Mucosa of gallbladder (tissue), 1 donor: Measurements from ENCODE around the gene RTN1. TPM values are rescaled to one million over a fixed set of nuclear protein-coding genes. Genes with fewer than 3 reads are reported as not detected.

Experiments used
- DNase-seq: peaks from one replicate; pipeline ENCODE4 v3.0.0-alpha.2; 2020; ENCODE audit warnings: low spot score
- total RNA-seq: library from RNA; stranded (reverse); gene quantifications from one replicate; pipeline ENCODE4 v1.2.1, GENCODE V29; 2021
- donor health status: DM: no; HTN: no; CAD: no.

Gene RTN1
- total RNA-seq, 1 donor from 2014 or later = 46.0 TPM

DNA sequence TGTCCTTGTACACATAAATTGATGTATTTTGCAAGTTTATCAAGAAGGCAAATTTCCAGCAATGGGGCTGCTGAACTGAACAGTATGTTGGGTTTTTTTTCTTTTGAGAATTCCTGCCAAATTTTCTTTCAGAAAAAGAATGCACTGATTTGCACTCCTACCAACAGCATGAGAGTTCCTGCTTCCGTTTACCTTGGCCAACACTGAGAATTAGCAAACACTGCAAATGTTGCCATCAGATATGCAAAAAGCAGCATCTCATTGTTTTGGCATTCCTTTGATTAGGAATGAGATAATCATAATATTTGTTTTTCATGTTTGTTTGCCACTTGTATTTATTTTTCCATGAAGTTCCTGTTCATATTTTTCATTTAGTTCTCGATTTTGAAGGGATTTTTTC lies 82.4 kb downstream of the RTN1 start:
- DNase-seq = peak; percentile 23

DNA sequence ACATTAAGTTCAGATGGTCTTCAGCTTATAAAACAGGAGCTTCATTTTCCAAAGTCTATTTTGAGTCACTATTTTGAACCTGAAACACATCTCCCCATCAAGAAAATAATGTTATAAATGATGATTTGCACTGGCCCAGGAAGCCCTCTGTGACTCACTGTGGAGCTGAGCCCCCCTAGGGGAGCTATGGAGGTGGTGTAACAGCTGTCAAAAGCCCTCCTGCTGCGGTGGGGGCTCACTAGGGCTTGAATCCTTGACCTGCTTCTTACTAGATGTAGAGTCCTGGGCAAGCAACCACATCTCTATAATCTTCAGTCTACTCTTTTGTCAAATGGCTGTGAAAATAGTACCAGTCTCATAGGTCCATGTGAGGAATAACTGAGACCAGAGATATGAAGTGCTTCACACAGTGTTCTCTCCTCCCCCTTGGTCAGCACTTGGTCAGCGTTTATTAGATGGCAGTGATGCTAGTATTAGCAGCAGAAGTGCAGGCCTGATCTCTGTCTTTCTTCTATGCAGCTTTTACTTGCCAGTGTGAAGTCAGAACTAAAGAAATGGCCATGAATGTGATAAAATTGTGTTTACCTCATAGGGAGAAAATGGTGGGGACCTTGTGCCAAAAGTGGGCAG lies 83.4 kb downstream of the RTN1 start:
- DNase-seq = no peak

DNA sequence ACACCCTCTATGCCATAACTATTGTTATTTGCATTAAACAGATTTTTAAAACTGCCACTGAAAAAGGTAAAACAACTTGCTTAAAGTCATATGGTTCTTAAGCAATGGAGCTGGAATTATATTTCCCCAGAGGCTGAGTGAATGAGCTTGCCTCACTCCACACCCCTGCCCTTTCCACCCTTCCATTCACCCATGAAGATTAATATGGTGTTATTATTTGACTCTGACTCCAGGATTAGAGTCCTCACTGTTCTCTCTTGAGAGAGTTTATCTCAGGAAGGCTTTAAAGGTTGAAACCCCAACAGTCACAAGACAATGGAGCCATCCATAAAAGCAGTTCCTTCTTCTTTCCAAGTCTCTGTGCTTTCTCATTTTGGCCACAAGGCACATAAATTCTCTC lies 84.9 kb downstream of the RTN1 start:
- no peak for DNase-seq

DNA sequence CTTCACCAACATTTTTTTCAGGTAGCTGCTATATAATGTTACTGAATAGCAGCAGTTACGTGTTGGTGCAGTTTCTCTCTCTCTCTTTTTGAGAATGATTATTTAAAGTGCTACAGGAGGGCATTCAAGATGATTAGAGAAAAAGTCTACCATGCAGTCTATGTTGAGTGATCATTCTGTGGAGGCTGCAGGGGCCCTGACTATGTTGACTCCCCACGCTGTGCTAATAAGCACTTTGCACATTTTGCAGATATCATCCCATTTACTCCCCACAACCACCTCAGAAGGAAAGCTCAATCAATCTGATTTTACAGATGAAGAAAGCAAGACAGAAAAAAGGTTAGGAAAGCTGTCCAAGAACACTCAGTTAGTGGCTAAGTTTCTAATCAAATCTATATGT lies 87.8 kb downstream of the RTN1 start:
- DNase-seq = no peak

DNA sequence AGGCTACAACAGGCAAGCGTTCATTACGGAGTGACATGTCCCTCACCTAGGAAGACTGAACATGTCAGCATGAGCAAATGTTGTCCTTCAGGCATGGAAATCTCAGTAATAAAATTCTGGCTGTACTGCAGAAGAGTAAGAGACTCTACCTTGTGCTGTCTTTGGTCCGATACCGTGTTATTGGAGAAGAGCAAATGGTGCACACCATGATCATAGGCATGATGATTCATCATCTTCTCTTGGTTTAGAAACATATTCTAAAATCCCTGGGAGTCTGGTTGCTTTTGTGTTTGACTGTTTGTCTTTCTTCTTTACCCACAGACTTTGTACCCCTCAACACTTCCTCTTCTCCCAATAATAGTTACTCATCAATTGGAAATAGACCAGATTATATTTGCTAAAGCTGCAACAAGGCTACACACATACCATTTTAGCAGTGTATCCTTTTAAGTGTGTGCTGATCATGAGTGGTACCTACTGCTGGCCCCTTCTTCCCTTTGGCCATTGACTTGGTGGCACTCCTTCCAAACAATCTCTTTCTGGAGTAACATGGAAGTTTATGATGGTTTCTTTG lies 93.5 kb downstream of the RTN1 start:
- DNase-seq = no peak

DNA sequence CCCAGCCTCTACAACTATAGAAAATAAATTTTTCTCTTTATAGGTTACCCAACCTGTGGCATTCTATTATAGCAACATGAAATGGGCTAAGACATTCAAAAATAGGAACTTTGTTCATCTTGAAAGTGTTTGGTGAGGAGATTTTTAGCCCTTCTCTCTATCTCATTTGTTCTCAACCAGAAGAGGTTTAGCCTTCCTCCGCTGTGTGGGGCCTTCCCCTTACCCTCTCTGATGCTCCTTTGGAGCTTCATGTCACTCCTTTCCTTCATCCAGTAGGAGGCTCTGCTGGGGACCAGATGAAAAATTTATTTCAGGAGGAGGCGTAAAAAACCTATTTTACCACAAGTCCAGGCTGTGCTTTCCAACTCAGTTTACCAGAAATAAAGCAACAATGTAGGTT lies 94.1 kb downstream of the RTN1 start:
- DNase-seq = no peak

DNA sequence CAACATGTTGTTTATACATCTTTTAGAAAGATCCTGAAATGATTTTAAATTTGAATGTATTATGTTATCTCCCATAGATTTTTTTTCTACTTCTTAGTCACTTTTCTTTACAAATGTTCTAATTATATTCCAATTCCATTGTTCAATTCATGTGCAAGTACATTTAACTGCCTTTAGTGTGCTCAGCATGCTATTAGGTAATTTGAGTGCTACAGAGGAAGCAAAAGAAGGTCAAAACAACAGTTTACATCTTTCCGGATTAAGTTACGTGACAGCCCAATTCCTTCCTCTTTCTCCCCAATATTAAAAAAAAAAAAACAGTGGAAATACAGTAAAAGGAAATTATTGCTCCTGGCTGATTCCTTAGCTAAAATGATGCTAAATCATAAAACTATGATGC lies 98.3 kb downstream of the RTN1 start:
- DNase-seq = no peak

DNA sequence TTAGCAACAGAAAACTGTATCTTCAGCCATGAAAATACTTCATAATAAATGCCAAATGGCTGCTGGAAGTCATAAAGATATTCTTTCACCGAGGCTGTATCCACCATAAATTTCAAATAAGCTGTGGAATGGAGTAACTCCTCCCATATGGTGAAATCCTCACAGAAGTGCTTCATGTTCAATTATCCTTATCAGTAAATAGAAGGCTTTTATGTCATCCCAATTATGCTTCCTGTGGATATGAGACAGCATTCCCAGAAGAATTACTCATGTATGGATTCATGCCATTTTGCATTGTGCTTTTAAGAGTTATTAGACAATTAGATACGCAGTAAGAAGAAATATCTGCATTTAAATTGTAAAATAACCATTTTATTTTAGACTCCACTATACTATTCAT lies 99.0 kb downstream of the RTN1 start:
- DNase-seq = no peak

DNA sequence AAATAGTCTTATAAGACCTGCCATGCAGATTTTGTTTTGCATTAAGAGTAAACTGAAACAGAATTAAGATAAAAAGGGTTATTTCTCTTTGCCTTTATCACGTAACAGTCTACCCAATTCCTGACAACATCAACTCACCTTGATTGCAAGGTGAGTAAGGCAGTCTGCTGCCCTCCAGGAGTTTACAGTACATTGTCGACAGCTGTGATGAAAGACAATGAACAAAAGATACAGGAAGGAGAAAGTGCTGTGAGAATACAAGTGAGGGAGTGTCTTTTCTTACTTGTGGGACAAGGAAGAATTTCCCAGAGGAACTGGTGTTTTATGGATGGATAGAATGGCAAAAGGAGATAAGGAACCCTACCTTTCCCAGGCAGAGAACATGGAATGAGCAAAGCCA lies 101.0 kb downstream of the RTN1 start:
- DNase-seq = no peak

DNA sequence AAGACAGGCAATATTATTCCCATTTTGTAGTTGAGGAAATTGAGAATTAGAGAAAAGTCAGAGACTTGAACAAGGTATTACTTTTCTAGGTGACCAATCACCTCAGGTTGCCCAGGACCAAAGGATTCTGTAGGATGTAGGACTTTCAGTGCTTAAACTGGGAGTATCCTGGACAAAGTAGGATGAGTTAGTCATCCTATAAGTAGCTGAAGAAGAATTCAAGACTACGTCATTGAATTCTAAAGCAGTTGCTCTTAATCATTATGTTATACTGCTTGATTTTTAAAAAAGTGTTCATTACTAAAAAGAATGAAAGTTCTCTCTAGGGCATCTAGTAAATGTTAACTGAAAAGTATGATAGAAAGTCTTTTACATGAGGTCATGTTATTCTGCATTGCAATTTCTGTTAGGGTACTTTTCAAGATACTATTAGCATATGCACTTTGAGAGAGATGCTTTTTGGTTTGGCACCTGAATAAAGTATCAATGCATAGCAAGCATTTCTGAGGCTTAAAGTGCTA lies 101.7 kb downstream of the RTN1 start:
- DNase-seq = no peak

DNA sequence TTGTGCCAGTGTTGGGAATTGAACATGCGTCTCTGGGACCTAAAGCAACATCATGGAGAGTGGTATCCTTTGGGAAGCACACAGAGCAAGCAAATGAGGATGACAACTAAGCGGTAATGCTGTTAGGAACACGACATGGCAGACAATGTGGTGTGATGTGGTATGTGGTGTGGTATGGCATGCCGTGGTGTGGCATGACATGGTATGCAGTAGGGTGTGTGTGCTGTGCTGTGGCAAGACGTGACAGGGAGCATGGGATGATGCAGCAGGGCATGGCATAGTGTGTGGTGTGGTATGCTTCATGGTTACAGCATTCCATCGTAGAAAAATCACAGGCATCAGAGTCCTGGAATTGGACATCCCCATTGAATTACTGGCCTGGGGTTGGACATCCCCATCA lies 108.7 kb downstream of the RTN1 start:
- no peak for DNase-seq

DNA sequence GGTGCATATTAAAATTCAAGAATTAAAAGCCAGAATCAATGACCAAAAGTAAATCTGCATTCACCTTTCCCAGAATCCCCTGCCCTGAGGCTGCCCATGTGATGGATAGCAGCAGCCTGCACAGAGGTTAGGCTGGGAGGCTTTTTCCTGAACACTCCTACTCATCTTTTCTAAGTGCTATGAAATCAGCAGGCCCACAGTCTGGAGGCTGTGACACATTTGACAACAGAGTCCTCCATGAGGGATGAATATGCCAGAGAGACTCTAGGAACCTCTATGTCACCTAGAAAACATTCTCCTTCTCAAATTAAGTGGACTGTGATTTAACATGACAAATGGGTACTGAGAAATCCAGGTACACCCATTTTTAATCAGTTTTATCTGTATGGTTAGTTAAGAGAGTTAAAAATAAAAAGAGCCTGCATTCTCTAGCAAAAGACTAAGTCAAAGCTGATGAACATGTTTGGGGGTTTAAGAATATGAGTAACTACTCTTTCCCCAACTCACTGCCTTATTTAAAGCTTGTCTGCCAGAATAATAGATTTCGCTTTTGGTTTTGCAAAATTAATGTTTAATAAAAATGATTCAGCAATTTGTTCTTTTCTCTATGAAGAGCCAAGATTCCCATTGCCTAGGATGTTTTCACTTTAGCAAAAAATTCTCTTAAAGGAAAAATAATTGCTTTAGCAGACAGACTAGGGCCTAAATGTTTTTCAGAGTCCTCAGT lies 115.0 kb downstream of the RTN1 start:
- no peak for DNase-seq

DNA sequence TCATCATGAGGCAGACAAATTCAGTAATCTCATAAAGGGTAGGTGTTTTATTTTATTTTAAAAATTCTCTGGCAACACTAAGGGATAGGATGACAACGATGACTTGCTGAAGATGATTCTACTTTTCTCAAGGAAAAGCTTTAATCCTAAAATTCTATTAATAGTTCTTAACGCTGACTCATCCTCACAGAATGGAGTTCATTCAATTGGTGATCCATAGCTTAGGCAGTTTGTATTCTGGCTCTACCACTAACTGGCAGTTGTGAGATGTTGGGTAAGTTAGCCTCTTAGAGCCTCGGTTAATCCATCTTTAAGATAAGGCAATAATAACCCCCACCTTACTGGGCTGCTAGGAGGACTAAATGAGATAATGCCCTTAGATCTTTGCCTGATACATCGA lies 116.3 kb downstream of the RTN1 start:
- DNase-seq = no peak

DNA sequence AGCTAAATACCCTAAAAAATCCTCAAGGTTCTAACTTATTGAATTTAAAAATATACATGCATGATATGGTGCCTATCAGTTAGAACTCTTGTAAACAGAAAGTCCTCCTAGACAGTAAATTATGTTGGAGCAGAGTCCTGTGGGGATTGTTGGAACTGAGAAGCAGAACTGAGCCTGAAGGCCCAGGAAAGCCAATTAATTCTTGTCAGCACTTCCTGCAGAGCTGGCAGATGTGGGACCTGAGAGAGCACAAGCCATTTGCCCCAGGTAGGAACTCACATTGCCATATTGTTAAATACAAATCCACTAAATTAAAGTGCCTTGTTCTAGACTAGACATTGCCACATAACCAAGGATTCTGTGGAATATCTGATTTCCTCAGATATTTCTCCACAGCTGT lies 117.1 kb downstream of the RTN1 start:
- DNase-seq = no peak

DNA sequence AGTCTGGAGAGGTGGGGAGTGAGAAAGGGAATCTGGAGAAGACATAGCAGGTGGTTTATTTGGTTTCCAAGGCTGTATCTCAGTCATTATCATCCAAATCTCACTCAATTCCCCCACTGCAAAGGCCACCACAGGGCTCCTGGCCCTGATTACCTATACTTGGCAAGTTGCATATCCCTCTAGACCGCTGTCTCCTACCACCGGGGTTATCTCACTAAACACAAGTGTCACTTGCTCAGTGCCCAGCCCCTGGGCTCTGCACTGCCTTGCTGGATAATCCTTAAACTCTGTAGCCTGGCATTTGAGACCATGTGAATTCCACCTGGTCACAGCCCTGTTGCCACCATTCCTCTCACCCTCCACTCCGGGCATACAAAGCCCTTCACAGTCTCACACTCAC lies 119.0 kb downstream of the RTN1 start:
- DNase-seq = no peak

DNA sequence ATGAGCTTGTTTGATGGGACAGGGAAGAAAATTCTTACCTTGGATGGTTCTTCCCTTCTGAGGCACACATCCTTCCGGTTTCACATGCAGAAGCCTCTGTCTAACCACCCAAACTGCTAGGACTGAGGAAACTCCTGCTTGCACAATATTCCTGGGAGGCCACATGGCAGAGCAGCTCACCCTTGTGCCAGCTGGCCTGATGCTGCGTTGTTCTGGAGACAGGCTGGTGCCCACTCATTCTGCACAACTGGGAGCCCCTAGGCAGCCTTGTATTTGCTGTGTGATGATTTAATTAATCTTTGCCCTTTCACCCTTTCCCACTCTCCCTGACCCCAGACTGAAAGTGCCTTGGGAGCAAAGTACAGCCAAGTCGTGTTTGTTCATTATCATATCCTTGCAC lies 130.8 kb downstream of the RTN1 start:
- DNase-seq = no peak

DNA sequence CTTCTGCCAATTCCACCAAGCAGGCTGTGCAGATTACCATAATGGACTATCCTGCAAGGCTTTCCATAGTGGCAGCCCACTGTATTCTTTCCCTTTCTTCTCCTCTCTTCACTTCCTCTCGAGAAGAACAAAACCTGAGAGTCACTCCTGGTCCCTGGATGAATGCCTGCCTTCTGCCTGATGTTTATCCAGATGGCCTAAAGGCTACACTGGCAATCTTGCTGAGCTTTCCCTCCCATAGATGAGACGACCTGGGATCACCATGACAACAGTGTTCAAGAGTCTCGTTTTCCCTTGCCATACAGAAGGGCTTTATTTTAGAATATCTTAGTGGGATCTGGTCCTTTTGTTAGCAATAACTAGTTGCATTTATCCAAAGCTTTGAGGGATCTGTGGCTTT lies 142.3 kb downstream of the RTN1 start:
- DNase-seq = no peak

DNA sequence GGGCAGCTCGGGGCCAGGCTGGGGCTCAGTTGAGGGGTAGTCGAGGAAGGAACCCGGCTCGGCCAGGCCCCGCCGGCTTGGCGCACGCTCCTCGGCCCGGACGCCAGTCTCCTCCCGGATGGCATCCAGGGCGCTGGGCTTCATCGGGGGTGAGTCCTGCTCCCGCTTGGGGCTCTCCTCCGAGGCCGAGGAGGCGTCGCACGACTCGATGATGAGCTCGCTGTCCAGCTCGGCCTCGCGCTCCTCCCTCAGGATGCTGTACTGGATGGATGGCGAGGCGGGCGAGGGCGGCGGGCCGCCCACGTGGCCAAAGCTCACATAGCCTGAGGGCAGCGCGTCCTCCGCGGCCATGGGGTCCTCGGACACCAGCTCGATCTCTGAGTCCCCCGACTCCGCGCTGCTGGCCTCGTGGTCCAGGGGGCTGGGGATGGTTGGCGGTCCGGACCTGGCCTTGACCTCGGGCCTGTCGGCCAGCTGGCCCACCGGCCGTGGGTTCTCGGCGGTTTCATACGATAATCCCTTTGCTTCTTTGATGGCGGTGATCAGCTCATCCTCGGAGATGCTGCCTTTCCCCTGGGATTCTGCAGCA lies 143.4 kb downstream of the RTN1 start:
- no peak for DNase-seq

DNA sequence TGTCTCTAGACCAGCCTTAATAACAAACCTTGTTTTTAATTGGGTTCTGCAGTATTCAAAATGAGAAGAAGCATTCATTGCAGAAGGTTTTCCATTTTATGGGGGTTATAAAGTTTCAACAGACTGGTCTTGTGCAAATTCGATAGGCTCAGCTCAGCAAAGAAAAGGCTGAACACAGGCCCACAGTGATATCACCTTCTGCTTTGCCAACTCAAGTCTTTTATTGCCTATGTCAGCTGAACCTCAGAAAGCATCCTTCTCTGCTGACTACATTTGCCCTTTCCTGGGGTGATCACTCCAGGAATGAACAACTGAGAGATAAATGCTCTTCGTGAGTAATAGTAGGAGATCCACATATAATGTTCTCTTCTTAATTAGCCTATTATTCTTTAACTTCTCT lies 159.5 kb downstream of the RTN1 start:
- no peak for DNase-seq

DNA sequence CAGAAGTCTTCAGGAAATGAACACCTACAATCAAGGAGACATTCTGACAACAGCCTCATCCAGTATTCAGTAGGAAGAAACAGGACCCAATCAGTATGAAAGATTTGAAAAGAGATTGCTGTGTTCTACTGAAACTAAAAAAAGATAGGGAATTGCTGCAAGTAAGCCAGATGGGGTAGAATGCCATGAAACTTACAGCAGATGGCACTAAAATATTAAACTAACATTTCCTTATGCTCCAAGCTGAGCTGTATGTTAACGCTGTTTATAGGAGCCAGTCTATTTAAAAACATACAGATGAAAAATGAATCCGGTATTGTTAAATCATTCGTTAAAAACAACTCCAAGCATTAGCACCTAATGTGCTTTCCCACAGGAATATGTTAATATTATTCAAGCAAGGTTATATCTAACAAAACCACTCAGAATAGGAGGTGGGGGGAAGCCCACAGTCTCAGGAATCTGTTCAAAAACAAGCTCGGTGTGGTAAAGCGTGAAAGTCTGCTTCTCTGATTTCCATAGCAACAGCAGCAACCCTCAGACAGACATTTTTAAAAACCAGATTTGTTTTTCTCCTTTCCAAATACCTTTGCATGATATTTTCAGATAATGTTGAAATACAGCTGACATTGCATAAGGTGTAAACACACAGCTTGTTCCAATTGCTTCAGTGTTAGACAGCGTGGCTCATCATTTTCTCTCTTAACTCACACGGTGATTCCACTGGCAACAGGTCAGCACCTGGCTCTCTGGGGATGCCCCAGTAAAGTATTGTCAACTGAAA lies 162.6 kb downstream of the RTN1 start:
- no peak for DNase-seq

DNA sequence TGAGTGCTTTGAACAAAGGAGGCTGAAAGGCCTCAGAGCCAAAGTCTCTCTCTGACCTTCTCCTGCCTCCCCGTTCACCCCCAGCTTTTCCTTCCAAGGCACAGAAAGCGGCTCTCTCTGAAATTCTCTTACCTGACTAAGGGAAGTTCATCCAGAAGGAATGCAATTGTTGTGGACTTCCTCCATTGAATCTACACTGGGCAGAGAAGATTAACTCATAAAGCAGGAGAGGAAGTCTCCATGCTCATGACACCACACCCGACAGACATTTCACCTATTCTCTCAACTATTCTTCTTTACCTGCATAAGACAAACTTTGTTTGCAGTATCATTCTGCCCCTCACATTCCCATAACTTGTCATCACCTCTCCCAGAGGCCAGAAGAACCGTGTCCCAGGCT lies 164.7 kb downstream of the RTN1 start:
- DNase-seq = no peak

DNA sequence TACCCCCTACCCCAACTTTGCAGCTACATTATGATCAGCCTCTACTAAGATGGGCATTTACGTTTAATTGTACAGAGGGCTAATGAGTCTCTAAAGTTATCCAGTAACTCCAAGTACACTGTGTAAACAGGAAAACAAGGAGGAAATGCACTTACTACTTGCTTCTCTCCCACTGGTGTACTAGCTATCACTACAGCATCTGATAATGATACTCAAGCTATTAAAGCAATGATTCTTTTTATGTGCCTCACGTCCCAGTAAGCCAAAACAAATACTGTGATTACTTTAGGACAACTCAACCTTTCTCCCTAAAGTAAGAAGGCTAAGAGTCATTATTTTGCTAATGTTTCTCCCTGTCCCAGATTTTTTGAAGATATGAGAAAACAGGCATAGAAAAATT lies 165.3 kb downstream of the RTN1 start:
- no peak for DNase-seq
